ENCODE data around the gene ARHGDIG. TPM values are rescaled to one million over a fixed set of nuclear protein-coding genes. Genes with fewer than 3 reads are reported as not detected.

Gene ARHGDIG
- total and polyA plus RNA-seq, 9 of the 15 experiments (the other 6 are each of a cell fraction or from before 2014, with no cell fraction given): 0.36 to 2.5 (median 0.64) TPM; not detected in 2

DNA sequence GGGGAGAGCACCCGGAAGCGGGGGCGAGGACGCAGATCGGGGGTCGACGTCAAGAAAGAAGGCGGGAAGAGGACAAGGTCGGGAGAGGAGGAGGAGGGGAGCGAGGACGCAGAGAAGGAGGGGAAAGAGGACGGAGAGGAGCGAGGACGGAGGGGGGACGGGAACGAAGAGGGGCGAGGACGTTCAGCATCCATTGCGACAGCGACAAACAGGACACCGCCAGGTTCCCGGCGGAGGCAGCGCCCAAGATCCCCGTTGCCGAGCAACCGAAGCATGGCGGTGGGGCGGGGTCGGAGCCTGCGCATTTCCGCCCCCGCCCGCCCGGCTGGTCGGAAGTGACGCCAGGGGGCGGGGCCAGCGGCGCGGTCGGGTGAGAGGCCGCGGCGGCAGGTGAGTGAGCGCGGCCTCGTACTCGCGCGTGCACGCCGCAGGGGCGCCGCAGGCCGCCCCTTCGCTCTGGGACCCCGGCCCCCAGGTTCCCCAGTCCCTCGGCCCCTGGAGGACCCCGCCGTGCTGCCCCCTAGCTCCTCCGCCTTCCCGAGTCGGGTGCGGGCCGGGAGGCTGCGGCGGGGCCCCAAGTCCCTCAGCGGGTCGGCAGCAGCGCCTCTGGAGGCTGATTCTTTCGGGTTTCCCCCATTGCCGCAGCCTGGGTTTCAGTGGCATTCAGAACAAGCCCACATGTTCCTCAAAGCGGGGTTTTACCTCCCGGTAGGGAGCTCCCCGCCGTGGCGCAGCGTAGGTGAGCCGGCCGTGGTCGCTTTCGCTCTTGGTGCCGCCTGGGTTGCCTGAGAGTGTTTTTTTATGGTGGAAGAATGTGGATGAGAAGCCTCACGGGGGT, 45.7 kb upstream of the ARHGDIG start, which contains the start of gene FAM234A (continued):
- TF ChIP-seq, protein P1, sequence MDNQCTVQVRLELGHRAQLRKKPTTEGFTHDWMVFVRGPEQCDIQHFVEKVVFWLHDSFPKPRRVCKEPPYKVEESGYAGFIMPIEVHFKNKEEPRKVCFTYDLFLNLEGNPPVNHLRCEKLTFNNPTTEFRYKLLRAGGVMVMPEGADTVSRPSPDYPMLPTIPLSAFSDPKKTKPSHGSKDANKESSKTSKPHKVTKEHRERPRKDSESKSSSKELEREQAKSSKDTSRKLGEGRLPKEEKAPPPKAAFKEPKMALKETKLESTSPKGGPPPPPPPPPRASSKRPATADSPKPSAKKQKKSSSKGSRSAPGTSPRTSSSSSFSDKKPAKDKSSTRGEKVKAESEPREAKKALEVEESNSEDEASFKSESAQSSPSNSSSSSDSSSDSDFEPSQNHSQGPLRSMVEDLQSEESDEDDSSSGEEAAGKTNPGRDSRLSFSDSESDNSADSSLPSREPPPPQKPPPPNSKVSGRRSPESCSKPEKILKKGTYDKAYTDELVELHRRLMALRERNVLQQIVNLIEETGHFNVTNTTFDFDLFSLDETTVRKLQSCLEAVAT (IDR thresholded peaks at IDR 0.05): peak; percentile 52 to 64
- TF ChIP-seq RBM39 (optimal IDR thresholded peaks at IDR 0.05; ENCODE audit: low read depth, low read length) (no peak), NFYB (IDR thresholded peaks at IDR 0.05; ENCODE audit: extremely low read depth, insufficient read length) (no peak), HNRNPLL (IDR thresholded peaks at IDR 0.05; ENCODE audit: low read depth, low read length, poor library complexity, severe bottlenecking) (peak; percentile 57), ZNF561 (CRISPR knock-in tag; conservative IDR thresholded peaks at IDR 0.05) (no peak), ZC3H11A (IDR thresholded peaks at IDR 0.05; ENCODE audit: low read depth, low read length) (no peak), BHLHE40 (IDR thresholded peaks at IDR 0.05; ENCODE audit: low read length) (peak; percentile 71), TOE1 (IDR thresholded peaks at IDR 0.05; ENCODE audit: borderline replicate concordance) (peak; percentile 49; the same call in 1 of the 2 replicates), TOE1 (CRISPR knock-in tag; IDR thresholded peaks at IDR 0.05; ENCODE audit: borderline replicate concordance, low read depth) (no peak), ERF (CRISPR knock-in tag; IDR thresholded peaks at IDR 0.05) (0 out of 2 replicates have a peak, but pooled peaks have one; percentile 12), XRCC4 (IDR thresholded peaks at IDR 0.05; ENCODE audit: extremely low read depth, insufficient read depth, insufficient read length) (no peak)
- TF ChIP-seq, protein P2, sequence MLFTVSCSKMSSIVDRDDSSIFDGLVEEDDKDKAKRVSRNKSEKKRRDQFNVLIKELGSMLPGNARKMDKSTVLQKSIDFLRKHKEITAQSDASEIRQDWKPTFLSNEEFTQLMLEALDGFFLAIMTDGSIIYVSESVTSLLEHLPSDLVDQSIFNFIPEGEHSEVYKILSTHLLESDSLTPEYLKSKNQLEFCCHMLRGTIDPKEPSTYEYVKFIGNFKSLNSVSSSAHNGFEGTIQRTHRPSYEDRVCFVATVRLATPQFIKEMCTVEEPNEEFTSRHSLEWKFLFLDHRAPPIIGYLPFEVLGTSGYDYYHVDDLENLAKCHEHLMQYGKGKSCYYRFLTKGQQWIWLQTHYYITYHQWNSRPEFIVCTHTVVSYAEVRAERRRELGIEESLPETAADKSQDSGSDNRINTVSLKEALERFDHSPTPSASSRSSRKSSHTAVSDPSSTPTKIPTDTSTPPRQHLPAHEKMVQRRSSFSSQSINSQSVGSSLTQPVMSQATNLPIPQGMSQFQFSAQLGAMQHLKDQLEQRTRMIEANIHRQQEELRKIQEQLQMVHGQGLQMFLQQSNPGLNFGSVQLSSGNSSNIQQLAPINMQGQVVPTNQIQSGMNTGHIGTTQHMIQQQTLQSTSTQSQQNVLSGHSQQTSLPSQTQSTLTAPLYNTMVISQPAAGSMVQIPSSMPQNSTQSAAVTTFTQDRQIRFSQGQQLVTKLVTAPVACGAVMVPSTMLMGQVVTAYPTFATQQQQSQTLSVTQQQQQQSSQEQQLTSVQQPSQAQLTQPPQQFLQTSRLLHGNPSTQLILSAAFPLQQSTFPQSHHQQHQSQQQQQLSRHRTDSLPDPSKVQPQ (CRISPR knock-in tag; IDR thresholded peaks at IDR 0.05; ENCODE audit: borderline replicate concordance): no peak
- TF ChIP-seq, protein P3, sequence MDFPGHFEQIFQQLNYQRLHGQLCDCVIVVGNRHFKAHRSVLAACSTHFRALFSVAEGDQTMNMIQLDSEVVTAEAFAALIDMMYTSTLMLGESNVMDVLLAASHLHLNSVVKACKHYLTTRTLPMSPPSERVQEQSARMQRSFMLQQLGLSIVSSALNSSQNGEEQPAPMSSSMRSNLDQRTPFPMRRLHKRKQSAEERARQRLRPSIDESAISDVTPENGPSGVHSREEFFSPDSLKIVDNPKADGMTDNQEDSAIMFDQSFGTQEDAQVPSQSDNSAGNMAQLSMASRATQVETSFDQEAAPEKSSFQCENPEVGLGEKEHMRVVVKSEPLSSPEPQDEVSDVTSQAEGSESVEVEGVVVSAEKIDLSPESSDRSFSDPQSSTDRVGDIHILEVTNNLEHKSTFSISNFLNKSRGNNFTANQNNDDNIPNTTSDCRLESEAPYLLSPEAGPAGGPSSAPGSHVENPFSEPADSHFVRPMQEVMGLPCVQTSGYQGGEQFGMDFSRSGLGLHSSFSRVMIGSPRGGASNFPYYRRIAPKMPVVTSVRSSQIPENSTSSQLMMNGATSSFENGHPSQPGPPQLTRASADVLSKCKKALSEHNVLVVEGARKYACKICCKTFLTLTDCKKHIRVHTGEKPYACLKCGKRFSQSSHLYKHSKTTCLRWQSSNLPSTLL (IDR thresholded peaks at IDR 0.05): no peak
- TF ChIP-seq, protein P4, sequence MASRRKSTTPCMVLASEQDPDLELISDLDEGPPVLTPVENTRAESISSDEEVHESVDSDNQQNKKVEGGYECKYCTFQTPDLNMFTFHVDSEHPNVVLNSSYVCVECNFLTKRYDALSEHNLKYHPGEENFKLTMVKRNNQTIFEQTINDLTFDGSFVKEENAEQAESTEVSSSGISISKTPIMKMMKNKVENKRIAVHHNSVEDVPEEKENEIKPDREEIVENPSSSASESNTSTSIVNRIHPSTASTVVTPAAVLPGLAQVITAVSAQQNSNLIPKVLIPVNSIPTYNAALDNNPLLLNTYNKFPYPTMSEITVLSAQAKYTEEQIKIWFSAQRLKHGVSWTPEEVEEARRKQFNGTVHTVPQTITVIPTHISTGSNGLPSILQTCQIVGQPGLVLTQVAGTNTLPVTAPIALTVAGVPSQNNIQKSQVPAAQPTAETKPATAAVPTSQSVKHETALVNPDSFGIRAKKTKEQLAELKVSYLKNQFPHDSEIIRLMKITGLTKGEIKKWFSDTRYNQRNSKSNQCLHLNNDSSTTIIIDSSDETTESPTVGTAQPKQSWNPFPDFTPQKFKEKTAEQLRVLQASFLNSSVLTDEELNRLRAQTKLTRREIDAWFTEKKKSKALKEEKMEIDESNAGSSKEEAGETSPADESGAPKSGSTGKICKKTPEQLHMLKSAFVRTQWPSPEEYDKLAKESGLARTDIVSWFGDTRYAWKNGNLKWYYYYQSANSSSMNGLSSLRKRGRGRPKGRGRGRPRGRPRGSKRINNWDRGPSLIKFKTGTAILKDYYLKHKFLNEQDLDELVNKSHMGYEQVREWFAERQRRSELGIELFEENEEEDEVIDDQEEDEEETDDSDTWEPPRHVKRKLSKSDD (conservative IDR thresholded peaks at IDR 0.05; ENCODE audit: low read length): peak; percentile 73; the same call in 1 of the 2 replicates
- TF ChIP-seq, protein P5, sequence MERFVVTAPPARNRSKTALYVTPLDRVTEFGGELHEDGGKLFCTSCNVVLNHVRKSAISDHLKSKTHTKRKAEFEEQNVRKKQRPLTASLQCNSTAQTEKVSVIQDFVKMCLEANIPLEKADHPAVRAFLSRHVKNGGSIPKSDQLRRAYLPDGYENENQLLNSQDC (CRISPR knock-in tag; IDR thresholded peaks at IDR 0.05): no peak
- TF ChIP-seq, protein P6, sequence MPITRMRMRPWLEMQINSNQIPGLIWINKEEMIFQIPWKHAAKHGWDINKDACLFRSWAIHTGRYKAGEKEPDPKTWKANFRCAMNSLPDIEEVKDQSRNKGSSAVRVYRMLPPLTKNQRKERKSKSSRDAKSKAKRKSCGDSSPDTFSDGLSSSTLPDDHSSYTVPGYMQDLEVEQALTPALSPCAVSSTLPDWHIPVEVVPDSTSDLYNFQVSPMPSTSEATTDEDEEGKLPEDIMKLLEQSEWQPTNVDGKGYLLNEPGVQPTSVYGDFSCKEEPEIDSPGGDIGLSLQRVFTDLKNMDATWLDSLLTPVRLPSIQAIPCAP (CRISPR knock-in tag; IDR thresholded peaks at IDR 0.05; ENCODE audit: borderline replicate concordance): no peak
